Kidney (tissue), 14 donors: ENCODE data around the gene ULK4. TPM values are rescaled to one million over a fixed set of nuclear protein-coding genes. Genes with fewer than 3 reads are reported as not detected.

Experiments
- DNase-seq, 5 donors: peaks; one replicate each; pipeline ENCODE4 v3.0.0-alpha.2; 2013 to 2020
- FAIRE-seq: peaks from 2 replicates; lab custom pipeline; 2012; peaks lifted over from hg19 to GRCh38; lab: Jason Lieb, UNC
- H3K27ac ChIP-seq, 2 donors: one replicate each; pipeline ENCODE4 v1.7.0; 2013; ENCODE audit warnings: low read depth in 2 of 2, low read length in 2 of 2, inconsistent platforms in 1 of 2
- H3K27me3 ChIP-seq: one replicate; pipeline ENCODE4 v1.7.1; 2013; ENCODE audit warnings: low read length, inconsistent platforms; ENCODE audit not compliant: control insufficient read depth, insufficient read depth
- H3K36me3 ChIP-seq, 3 donors: one replicate each; pipeline versions ENCODE4 v1.7.0 to v1.7.1; 2013; ENCODE audit warnings: low read length in 3 of 3, control low read depth in 1 of 3, inconsistent platforms in 1 of 3; ENCODE audit not compliant: insufficient read depth in 3 of 3, control insufficient read depth in 2 of 3
- H3K4me1 ChIP-seq, 3 donors: one replicate each; pipeline versions ENCODE4 v1.7.0 to v1.7.1; 2013; ENCODE audit warnings: low read length in 3 of 3, inconsistent platforms in 1 of 3, low read depth in 1 of 3; ENCODE audit not compliant: control insufficient read depth in 2 of 3, insufficient read depth in 2 of 3
- H3K4me3 ChIP-seq, 3 donors: one replicate each; pipeline versions ENCODE4 v1.7.0 to v1.8.1; 2013; ENCODE audit warnings: low read length in 3 of 3, control low read depth in 1 of 3, inconsistent platforms in 1 of 3
- H3K9ac ChIP-seq, 3 donors: one replicate each; pipeline versions ENCODE4 v1.7.0 to v1.7.1; 2013; ENCODE audit warnings: low read length in 3 of 3, control low read depth in 1 of 3, inconsistent platforms in 1 of 3
- H3K9me3 ChIP-seq, 3 donors: one replicate each; pipeline versions ENCODE4 v1.7.0 to v1.7.1; 2013; ENCODE audit warnings: low read length in 3 of 3, control low read depth in 1 of 3, inconsistent platforms in 1 of 3; ENCODE audit not compliant: control insufficient read depth in 2 of 3, insufficient read depth in 1 of 3
- intact Hi-C: fragments of 100-400 bp; cut with DNase I; formaldehyde crosslinking; loops from one replicate; pipeline ENCODE4 v1.11.1; 2022
- polyA plus RNA-seq: library from polyadenylated mRNA; stranded (reverse); fragments of 350-450 nt; fragmentation: Illumina TruSeq; extraction: RNeasy Lipid Tissue Mini Kit (QIAGEN cat#74804); gene quantifications from one replicate; pipeline ENCODE4 v1.2.3, GENCODE V29; 2014; ENCODE audit warnings: low read depth, low replicate concordance; ENCODE audit not compliant: insufficient read depth
- total RNA-seq: library from RNA; stranded (reverse); fragmentation: NEBNext Ultra II Directional; extraction: Animal tissue kit (Norgen Biotek cat#: 25700); gene quantifications from one replicate; pipeline ENCODE4 v1.2.1, GENCODE V29; 2021
- TF ChIP-seq, protein P1 (sequence below): IDR thresholded peaks from 3 replicates; pipeline ENCODE4 v1.5.1; 2012; ENCODE audit warnings: mild to moderate bottlenecking, moderate library complexity, borderline replicate concordance; ENCODE audit not compliant: insufficient read depth; ENCODE audit errors: extremely low read depth
- donor health status: control.
- donor health status: control.
- donor health status: control.
- donor health status: control.
- donor health status: control.
- donor health status: DM: yes; HTN: yes; CAD: no.
- donor health status: Normal renal cell carcinoma (clear cell type).

Gene ULK4
- total and polyA plus RNA-seq, 2 donors from 2014 or later = 4.6 to 20.5 TPM

DNA sequence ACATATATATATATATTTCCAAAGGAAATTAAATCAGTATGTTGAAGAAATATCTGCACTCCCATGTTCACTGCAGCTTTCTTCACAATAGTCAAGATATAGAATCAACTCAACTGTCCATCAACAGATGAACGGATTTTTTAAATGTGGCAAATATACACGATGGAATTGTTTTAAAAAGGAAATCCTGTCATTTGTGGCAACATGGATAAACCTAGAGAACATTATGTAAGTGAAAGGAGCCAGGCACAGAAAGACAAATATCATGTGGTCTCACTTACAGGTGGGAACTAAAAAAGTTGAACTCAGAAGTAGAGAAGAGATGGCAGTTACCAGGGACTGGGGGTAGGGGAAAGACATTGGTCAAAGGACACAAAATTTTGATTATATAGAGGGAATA is 253.7 kb downstream of the ULK4 start:
- FAIRE-seq = no peak
- Histone ChIP-seq H3K36me3 (no peaks in the 10 kb centered on the region), H3K9ac (no peak overlapping the region), H3K4me3 (no peak overlapping the region), H3K4me1 (peaks cover 0 to 2% (median 0%) of the 10 kb centered on the region in 3 donors), H3K27ac (no peak overlapping the region), H3K27me3 (no peaks in the 10 kb centered on the region), H3K9me3 (no peaks in the 10 kb centered on the region)
- intact Hi-C loops = no loop called here
- DNase-seq = no peak
- TF ChIP-seq, protein P1, sequence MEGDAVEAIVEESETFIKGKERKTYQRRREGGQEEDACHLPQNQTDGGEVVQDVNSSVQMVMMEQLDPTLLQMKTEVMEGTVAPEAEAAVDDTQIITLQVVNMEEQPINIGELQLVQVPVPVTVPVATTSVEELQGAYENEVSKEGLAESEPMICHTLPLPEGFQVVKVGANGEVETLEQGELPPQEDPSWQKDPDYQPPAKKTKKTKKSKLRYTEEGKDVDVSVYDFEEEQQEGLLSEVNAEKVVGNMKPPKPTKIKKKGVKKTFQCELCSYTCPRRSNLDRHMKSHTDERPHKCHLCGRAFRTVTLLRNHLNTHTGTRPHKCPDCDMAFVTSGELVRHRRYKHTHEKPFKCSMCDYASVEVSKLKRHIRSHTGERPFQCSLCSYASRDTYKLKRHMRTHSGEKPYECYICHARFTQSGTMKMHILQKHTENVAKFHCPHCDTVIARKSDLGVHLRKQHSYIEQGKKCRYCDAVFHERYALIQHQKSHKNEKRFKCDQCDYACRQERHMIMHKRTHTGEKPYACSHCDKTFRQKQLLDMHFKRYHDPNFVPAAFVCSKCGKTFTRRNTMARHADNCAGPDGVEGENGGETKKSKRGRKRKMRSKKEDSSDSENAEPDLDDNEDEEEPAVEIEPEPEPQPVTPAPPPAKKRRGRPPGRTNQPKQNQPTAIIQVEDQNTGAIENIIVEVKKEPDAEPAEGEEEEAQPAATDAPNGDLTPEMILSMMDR = no peak

DNA sequence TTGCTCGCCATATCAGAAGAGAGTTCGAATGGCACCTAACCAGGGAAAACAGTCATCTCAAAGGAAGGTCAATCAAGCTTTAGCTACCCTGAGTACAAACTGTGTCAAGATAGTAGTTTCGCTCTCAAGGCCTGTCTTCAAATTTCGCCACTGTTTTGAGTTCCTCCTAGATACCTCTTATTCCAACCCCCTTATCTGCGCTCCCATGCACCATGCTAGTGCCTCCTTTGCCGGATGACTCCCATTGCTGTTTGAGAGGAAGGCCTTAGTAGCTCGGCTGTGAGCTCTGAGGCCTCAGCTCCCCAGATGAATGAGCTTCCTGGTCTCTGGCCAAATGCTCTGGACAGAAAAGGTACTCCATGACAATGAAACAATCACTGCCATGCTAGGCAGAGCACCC is 256.0 kb downstream of the ULK4 start:
- H3K27ac ChIP-seq = no peak overlapping the region
- H3K9ac ChIP-seq = no peak overlapping the region
- H3K36me3 ChIP-seq = no peaks in the 10 kb centered on the region
- H3K4me3 ChIP-seq = no peak overlapping the region
- DNase-seq = no peak
- no peaks in the 10 kb centered on the region for H3K9me3 ChIP-seq
- no peaks in the 10 kb centered on the region for H3K27me3 ChIP-seq
- intact Hi-C loops = no loop called here
- H3K4me1 ChIP-seq = peaks cover 0 to 2% (median 0%) of the 10 kb centered on the region in 3 donors
- FAIRE-seq = no peak
- TF ChIP-seq, protein P1 = no peak

DNA sequence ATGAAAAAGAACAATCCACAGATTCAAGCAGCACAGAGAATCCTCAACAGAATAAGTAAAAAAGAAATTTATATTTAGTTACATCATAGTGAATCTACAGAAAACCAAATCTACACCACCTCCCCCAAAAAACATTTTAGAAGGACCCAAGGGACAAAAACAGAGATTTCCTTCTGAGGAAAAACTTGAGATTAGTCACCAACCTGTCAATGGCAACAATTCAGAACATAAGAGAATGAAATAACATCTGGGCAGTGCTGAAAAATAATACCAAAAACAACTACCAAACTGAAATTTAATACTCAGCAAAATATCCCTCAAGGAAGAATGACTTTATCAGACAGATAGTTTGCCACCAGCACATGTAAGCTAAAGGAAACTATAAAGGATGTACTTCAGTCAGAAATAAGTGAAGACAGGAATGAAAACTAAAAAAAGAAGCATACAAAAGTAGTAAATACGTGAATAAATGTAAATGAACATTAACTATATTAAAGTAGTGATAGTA is 260.7 kb downstream of the ULK4 start:
- TF ChIP-seq, protein P1 = no peak
- Histone ChIP-seq H3K9me3 (no peaks in the 10 kb centered on the region), H3K9ac (no peak overlapping the region), H3K27me3 (no peaks in the 10 kb centered on the region), H3K36me3 (no peaks in the 10 kb centered on the region), H3K4me3 (no peak overlapping the region), H3K4me1 (no peaks in the 10 kb centered on the region), H3K27ac (no peak overlapping the region)
- intact Hi-C loops = no loop called here
- no peak for FAIRE-seq
- no peak for DNase-seq

DNA sequence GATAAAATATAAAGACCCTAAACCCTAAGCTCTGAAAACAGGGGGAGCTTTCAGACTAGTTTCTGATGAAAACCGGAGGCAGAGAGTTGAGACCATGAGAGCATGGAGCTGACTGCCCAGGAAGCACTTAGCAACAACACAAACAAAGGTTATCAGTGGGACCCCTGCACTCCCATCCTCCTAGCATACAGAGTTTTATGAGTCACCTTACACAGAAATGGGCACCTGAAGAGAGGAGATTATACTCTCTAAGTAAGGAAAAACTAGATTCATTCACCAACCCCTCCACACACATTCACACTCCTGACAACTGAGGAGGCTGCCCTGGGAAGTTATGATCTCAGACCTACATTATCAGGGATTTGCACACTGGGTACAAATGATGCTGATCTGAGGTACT is 261.7 kb downstream of the ULK4 start:
- H3K27ac ChIP-seq = no peak overlapping the region
- H3K9me3 ChIP-seq = no peaks in the 10 kb centered on the region
- no peaks in the 10 kb centered on the region for H3K27me3 ChIP-seq
- H3K4me3 ChIP-seq = no peak overlapping the region
- H3K9ac ChIP-seq = no peak overlapping the region
- intact Hi-C loops = no loop called here
- TF ChIP-seq, protein P1 = no peak
- DNase-seq = no peak
- FAIRE-seq = no peak
- no peaks in the 10 kb centered on the region for H3K36me3 ChIP-seq
- H3K4me1 ChIP-seq = no peaks in the 10 kb centered on the region
